Natural killer cell (primary cell): ENCODE measurements around the gene ALDH1A3. TPM values are rescaled to one million over a fixed set of nuclear protein-coding genes. Genes with fewer than 3 reads are reported as not detected.
A peak's percentile ranks its signal among the peaks of the same experiment; 100 is the strongest.

ENCODE experiments used
- ATAC-seq, 3 donors: fragments of 150-1000 bp in 2 of 3; fragments of 200-7000 bp in 1 of 3; cut with Tn5 transposase; 1 replicate in 1 of 3; 2 replicates in 2 of 3; pipeline ENCODE4 v1.10.0; 2021; ENCODE audit warnings: mild to moderate bottlenecking in 2 of 3, moderate library complexity in 2 of 3
- DNase-seq, 2 donors: peaks; one replicate each; pipeline versions ENCODE4 v3.0.0 to v3.0.0-alpha.2; 2013 to 2021; ENCODE audit warnings: mixed read lengths in 1 of 2
- H3K27ac ChIP-seq: one replicate; pipeline ENCODE4 v1.5.1; 2013; ENCODE audit warnings: mild to moderate bottlenecking, low read length
- H3K27me3 ChIP-seq: one replicate; pipeline ENCODE4 v1.6.1; 2013; ENCODE audit warnings: low read length; ENCODE audit not compliant: control insufficient read depth, insufficient read depth
- H3K36me3 ChIP-seq: one replicate; pipeline ENCODE4 v1.6.1; 2013; ENCODE audit warnings: low read length; ENCODE audit not compliant: control insufficient read depth, insufficient read depth
- H3K4me1 ChIP-seq: one replicate; pipeline ENCODE4 v1.6.1; 2013; ENCODE audit warnings: low read length; ENCODE audit not compliant: control insufficient read depth, insufficient read depth
- H3K4me3 ChIP-seq: one replicate; pipeline ENCODE4 v1.5.1; 2013; ENCODE audit warnings: low read length
- H3K9me3 ChIP-seq: one replicate; pipeline ENCODE4 v1.6.1; 2013; ENCODE audit warnings: low read length; ENCODE audit not compliant: control insufficient read depth, insufficient read depth
- H3K27ac Mint-ChIP-seq, 2 donors: one replicate each; pipeline ENCODE4 v1.8.0; 2022; ENCODE audit warnings: mild to moderate bottlenecking in 2 of 2, mixed read lengths in 2 of 2, moderate library complexity in 1 of 2
- H3K27me3 Mint-ChIP-seq, 2 donors: one replicate each; pipeline ENCODE4 v1.8.0; 2022; ENCODE audit warnings: low read depth in 2 of 2, mixed read lengths in 2 of 2
- H3K36me3 Mint-ChIP-seq: one replicate; pipeline ENCODE4 v1.8.0; 2022; ENCODE audit warnings: mixed read lengths
- H3K4me1 Mint-ChIP-seq, 2 donors: one replicate each; pipeline ENCODE4 v1.8.0; 2022; ENCODE audit warnings: mixed read lengths in 2 of 2
- H3K4me3 Mint-ChIP-seq: one replicate; pipeline ENCODE4 v1.8.0; 2022; ENCODE audit warnings: mild to moderate bottlenecking, moderate library complexity, mixed read lengths
- H3K9me3 Mint-ChIP-seq, 2 donors: one replicate each; pipeline ENCODE4 v1.8.0; 2022; ENCODE audit warnings: mixed read lengths in 2 of 2
- CTCF ChIP-seq: fragments of 200-600 bp; IDR thresholded peaks from one replicate; pipeline ENCODE4 v1.8.0; 2022; ENCODE audit warnings: antibody characterized with exemption
- WGBS: methylation state at CpG from one replicate; pipeline ENCODE4 v1.1.7; 2013; ENCODE audit warnings: missing lambda C conversion rate; ENCODE audit not compliant: insufficient coverage; 5-methylcytosine and 5-hydroxymethylcytosine counted together
- intact Hi-C: fragments of 100-400 bp; cut with micrococcal nuclease; formaldehyde crosslinking; loops from one replicate; pipeline ENCODE4 v1.14.2; 2022
- total RNA-seq, 4 donors: library from RNA; stranded (reverse); fragments of 120-200 nt in 1 of 4; gene quantifications; one replicate each; pipeline versions ENCODE4 v1.2.3 to v1.2.4, GENCODE V29; 2013 to 2022

Gene ALDH1A3
- total RNA-seq, 3 donors from 2014 or later (not counting 1 experiment from before 2014, with no cell fraction given) = not detected

- Histone ChIP-seq H3K4me3 (no peak overlapping the region), H3K4me1 (peaks cover 8% of the 10 kb centered on the region), H3K27me3 (no peaks in the 10 kb centered on the region), H3K9me3 (no peaks in the 10 kb centered on the region), H3K36me3 (no peaks in the 10 kb centered on the region), H3K27ac (no peak overlapping the region)
- no peak overlapping the region for H3K4me3 Mint-ChIP-seq
- no peaks in the 10 kb centered on the region for H3K4me1 Mint-ChIP-seq
- peaks cover 0 to 6% of the 10 kb centered on the region in 2 donors for H3K27me3 Mint-ChIP-seq
- no peak for ATAC-seq
- H3K36me3 Mint-ChIP-seq = no peaks in the 10 kb centered on the region
- H3K9me3 Mint-ChIP-seq = no peaks in the 10 kb centered on the region
- intact Hi-C loops = no loop called here
- 61% methylated on average over 7 of the region's 7 CpGs for WGBS
- DNase-seq = no peak
- no peak for TF ChIP-seq CTCF
- no peak overlapping the region for H3K27ac Mint-ChIP-seq
Observed at GRCh38 chr15:100932676-100933348, 53.2 kb downstream of the ALDH1A3 start.

- Mint-ChIP-seq H3K36me3 (no peaks in the 10 kb centered on the region), H3K27ac (no peak overlapping the region), H3K27me3 (peaks cover 0 to 6% of the 10 kb centered on the region in 2 donors), H3K9me3 (no peaks in the 10 kb centered on the region), H3K4me3 (no peak overlapping the region), H3K4me1 (no peaks in the 10 kb centered on the region)
- intact Hi-C loops = no loop called here
- H3K4me3 ChIP-seq = no peak overlapping the region
- H3K4me1 ChIP-seq = peaks cover 8% of the 10 kb centered on the region
- H3K27ac ChIP-seq = no peak overlapping the region
- no peak for TF ChIP-seq CTCF
- H3K36me3 ChIP-seq = no peaks in the 10 kb centered on the region
- DNase-seq (no peak), ATAC-seq (no peak)
- no peaks in the 10 kb centered on the region for H3K9me3 ChIP-seq
- H3K27me3 ChIP-seq = no peaks in the 10 kb centered on the region
Observed at GRCh38 chr15:100934166-100934565, 54.5 kb downstream of the ALDH1A3 start.

- Mint-ChIP-seq H3K27ac (no peak overlapping the region), H3K4me1 (no peaks in the 10 kb centered on the region), H3K36me3 (no peaks in the 10 kb centered on the region), H3K9me3 (no peaks in the 10 kb centered on the region), H3K4me3 (no peak overlapping the region), H3K27me3 (peaks cover 0 to 6% of the 10 kb centered on the region in 2 donors)
- H3K27ac ChIP-seq = no peak overlapping the region
- no peaks in the 10 kb centered on the region for H3K9me3 ChIP-seq
- ATAC-seq (peak in 1 of 3 donors; percentile 39), DNase-seq (no peak)
- intact Hi-C loops = no loop called here
- no peak for TF ChIP-seq CTCF
- H3K36me3 ChIP-seq = no peaks in the 10 kb centered on the region
- no peak overlapping the region for H3K4me3 ChIP-seq
- H3K27me3 ChIP-seq = no peaks in the 10 kb centered on the region
- peaks cover 8% of the 10 kb centered on the region for H3K4me1 ChIP-seq
Observed at GRCh38 chr15:100934726-100935125, 55.1 kb downstream of the ALDH1A3 start.

DNA sequence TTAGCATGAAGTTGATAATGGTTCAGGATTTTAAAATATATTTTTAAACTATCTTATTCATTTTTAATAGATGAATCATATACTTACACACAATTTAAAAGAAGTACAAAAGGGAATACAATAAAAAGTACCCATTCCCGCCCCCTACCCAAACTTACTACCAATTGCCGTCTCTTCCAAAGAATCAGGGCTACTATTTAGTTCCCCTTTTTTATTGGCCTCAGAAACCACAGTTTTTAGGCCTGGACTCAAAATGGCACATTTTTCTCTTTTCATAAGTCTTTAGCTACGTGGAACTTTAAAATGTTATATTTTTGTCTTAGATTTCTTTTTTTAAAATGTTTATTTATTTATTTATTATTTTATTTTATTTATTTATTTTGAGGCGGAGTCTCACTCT, 57.5 kb downstream of the ALDH1A3 start:
- peaks cover 0 to 8% of the 10 kb centered on the region in 2 donors for H3K27me3 Mint-ChIP-seq
- no peak overlapping the region for H3K4me3 Mint-ChIP-seq
- WGBS = 71% methylated on average over 3 of the region's 4 CpGs
- no peaks in the 10 kb centered on the region for H3K9me3 Mint-ChIP-seq
- DNase-seq = no peak
- H3K27me3 ChIP-seq = no peaks in the 10 kb centered on the region
- ATAC-seq = no peak
- no peaks in the 10 kb centered on the region for H3K36me3 ChIP-seq
- no peaks in the 10 kb centered on the region for H3K4me1 Mint-ChIP-seq
- no peaks in the 10 kb centered on the region for H3K9me3 ChIP-seq
- H3K4me3 ChIP-seq = no peak overlapping the region
- no peaks in the 10 kb centered on the region for H3K36me3 Mint-ChIP-seq
- TF ChIP-seq CTCF = no peak
- no peak overlapping the region for H3K27ac Mint-ChIP-seq
- H3K27ac ChIP-seq = no peak overlapping the region
- intact Hi-C loops = no loop called here
- H3K4me1 ChIP-seq = peaks cover 4% of the 10 kb centered on the region
